GM21447 (cell line): ENCODE data around the gene GPR119.
"Not testable (repeated sequence)": the region's sequence is repeated elsewhere in the genome, so short reads cannot be mapped to it uniquely, and the experiment has no call there.

Source experiments
- ATAC-seq: cut with Tn5 transposase; IDR thresholded peaks from one replicate; pipeline ENCODE4 v1.9.1; 2021; ENCODE audit not compliant: unreplicated experiment

Gene GPR119

GRCh38 chrX:130385520-130385919, at the start of gene GPR119:
Gene GPR119, minus strand, starts transcription at chrX:130385674. Its CDS starts 227 bp downstream, at chrX:130385447.
- no peak for ATAC-seq

- not testable (repeated sequence) for ATAC-seq
Observed at GRCh38 chrX:130429236-130429635, 43.8 kb upstream of the GPR119 start.

- no peak for ATAC-seq
Observed at GRCh38 chrX:130426531-130426930, 41.1 kb upstream of the GPR119 start.

GRCh38 chrX:130419263-130419662, 33.8 kb upstream of the GPR119 start:
- no peak for ATAC-seq

- peak; percentile 48 for ATAC-seq
Observed at GRCh38 chrX:130418740-130419139, 33.3 kb upstream of the GPR119 start.

GRCh38 chrX:130418066-130418465, 32.6 kb upstream of the GPR119 start:
- peak; percentile 40 for ATAC-seq

- no peak for ATAC-seq
Observed at GRCh38 chrX:130416785-130417184, 31.3 kb upstream of the GPR119 start.

- no peak for ATAC-seq
Observed at GRCh38 chrX:130415201-130415600, 29.7 kb upstream of the GPR119 start.

GRCh38 chrX:130414800-130415199, 29.3 kb upstream of the GPR119 start:
- no peak for ATAC-seq

GRCh38 chrX:130413415-130413814, 27.9 kb upstream of the GPR119 start:
- ATAC-seq, result no peak

- ATAC-seq, result no peak
Observed at GRCh38 chrX:130402208-130402684, 16.8 kb upstream of the GPR119 start.

- peak; percentile 97 for ATAC-seq
Observed at GRCh38 chrX:130401415-130402207, 16.1 kb upstream of the GPR119 start, which contains the start of gene RBMX2. Gene RBMX2, plus strand, starts transcription at chrX:130401987. Its CDS starts 46 bp downstream, at chrX:130402033.

GRCh38 chrX:130395341-130395740, 9.9 kb upstream of the GPR119 start:
- ATAC-seq, result no peak

- ATAC-seq, result no peak
Observed at GRCh38 chrX:130393451-130394074, 8.1 kb upstream of the GPR119 start.

GRCh38 chrX:130386408-130386808, 934 bp upstream of the GPR119 start:
- no peak for ATAC-seq

- no peak for ATAC-seq
Observed at GRCh38 chrX:130378024-130378669, 7.3 kb downstream of the GPR119 start.

- no peak for ATAC-seq
Observed at GRCh38 chrX:130376077-130376476, 9.4 kb downstream of the GPR119 start.

- not testable (repeated sequence) for ATAC-seq
Observed at GRCh38 chrX:130352050-130352449, 33.4 kb downstream of the GPR119 start.

GRCh38 chrX:130351567-130351966, 33.9 kb downstream of the GPR119 start:
- ATAC-seq, result no peak

- ATAC-seq, result no peak
Observed at GRCh38 chrX:130347321-130347720, 38.2 kb downstream of the GPR119 start.

GRCh38 chrX:130343411-130343810, 42.1 kb downstream of the GPR119 start:
- ATAC-seq, result no peak

GRCh38 chrX:130340271-130340670, 45.2 kb downstream of the GPR119 start:
- ATAC-seq, result no peak
